PC-3 (cell line): ENCODE results near the gene AGAP3.

Source experiments
- EZH2 ChIP-seq: fragments of 300-600 bp; sonication (generic); IDR thresholded peaks from one replicate; pipeline ENCODE4 v1.6.1; 2017; ENCODE audit warnings: antibody characterized with exemption, mild to moderate bottlenecking, low read length; ENCODE audit not compliant: unreplicated experiment
- EZH2phosphoT487 ChIP-seq: fragments of 300-600 bp; sonication (generic); IDR thresholded peaks from 2 replicates; pipeline ENCODE4 v1.6.1; 2018; ENCODE audit warnings: mild to moderate bottlenecking, antibody characterized with exemption, low read length, borderline replicate concordance
- TF ChIP-seq, protein P1 (sequence below): fragments of 300-600 bp; sonication (generic); conservative IDR thresholded peaks from 2 replicates; pipeline ENCODE4 v1.5.1; 2017; ENCODE audit warnings: antibody characterized with exemption, low read depth, mild to moderate bottlenecking, low read length

DNA sequence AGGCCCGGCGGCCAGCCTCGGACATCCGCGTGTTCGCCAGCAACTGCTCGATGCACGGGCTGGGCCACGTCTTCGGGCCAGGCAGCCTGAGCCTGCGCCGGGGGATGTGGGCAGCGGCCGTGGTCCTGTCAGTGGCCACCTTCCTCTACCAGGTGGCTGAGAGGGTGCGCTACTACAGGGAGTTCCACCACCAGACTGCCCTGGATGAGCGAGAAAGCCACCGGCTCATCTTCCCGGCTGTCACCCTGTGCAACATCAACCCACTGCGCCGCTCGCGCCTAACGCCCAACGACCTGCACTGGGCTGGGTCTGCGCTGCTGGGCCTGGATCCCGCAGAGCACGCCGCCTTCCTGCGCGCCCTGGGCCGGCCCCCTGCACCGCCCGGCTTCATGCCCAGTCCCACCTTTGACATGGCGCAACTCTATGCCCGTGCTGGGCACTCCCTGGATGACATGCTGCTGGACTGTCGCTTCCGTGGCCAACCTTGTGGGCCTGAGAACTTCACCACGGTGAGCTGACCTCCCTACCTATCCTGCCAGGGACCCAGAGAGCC, 37.3 kb upstream of the AGAP3 start:
- TF ChIP-seq, protein P1, sequence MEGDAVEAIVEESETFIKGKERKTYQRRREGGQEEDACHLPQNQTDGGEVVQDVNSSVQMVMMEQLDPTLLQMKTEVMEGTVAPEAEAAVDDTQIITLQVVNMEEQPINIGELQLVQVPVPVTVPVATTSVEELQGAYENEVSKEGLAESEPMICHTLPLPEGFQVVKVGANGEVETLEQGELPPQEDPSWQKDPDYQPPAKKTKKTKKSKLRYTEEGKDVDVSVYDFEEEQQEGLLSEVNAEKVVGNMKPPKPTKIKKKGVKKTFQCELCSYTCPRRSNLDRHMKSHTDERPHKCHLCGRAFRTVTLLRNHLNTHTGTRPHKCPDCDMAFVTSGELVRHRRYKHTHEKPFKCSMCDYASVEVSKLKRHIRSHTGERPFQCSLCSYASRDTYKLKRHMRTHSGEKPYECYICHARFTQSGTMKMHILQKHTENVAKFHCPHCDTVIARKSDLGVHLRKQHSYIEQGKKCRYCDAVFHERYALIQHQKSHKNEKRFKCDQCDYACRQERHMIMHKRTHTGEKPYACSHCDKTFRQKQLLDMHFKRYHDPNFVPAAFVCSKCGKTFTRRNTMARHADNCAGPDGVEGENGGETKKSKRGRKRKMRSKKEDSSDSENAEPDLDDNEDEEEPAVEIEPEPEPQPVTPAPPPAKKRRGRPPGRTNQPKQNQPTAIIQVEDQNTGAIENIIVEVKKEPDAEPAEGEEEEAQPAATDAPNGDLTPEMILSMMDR, result no peak
- TF ChIP-seq EZH2 (no peak), EZH2phosphoT487 (no peak)
